Neural progenitor cell (in vitro differentiated cells): ENCODE results near the gene ERMP1.

ENCODE experiments used
- CTCF ChIP-seq: fragments of 200-600 bp; sonication (generic); IDR thresholded peaks from 2 replicates; pipeline ENCODE4 v1.5.1; 2017; ENCODE audit warnings: antibody characterized with exemption, mild to moderate bottlenecking
- EZH2 ChIP-seq: fragments of 200-600 bp; sonication (generic); IDR thresholded peaks from 2 replicates; pipeline ENCODE4 v1.6.1; 2017; ENCODE audit warnings: antibody characterized with exemption, mild to moderate bottlenecking, moderate library complexity

DNA sequence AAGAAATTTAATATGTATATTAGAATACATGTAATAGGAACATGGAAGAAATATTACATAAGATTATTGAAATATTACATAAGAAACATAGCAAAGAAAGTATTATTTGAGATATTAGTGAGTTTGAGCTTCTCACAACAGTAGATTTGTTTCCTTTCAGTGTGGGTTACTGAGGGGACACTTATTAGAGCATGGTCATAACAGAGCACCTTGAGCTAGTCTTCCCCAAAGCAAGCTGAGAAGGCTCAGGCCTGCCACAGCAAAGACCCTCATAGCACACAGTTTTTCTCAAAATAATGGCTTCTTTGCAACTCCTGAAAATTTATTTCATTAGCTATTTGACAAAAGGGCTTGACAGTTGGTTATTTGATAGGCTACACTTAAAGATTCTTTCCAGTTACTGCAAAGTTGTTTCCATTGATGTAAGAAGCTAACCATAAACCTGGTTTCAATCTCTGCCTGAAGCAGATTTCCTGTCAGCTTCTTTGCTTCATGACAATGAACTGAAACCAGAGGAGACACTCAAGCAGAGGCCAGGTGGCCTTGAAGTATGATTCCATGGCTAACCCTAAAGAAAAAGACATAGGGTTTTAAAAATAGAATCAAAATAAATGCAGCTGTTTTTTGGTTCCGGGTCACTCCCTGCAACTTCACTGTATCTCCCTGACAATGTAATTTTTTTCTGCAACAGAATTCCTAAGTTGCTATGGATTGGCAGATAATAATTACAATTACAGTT lies 68.6 kb downstream of the ERMP1 start:
- TF ChIP-seq CTCF: no peak
- no peak for TF ChIP-seq EZH2
